HL-60/S4 (cell line): Measurements from ENCODE around the gene SMIM43.

Source experiments
- in situ Hi-C: fragments of 300-500 bp; cut with MboI; formaldehyde crosslinking; loops from 2 replicates; pipeline ENCODE4 v1.14.3; 2022; ENCODE audit warnings: low sequenced_read_pairs

SMIM43 gene

GRCh38 chr4:121764702-121765367 lies at the start of gene SMIM43:
Gene SMIM43 (minus strand): TSS chr4:121765164. CDS start chr4:121765105, 59 bp downstream.
- in situ Hi-C loops, result no loop called here

GRCh38 chr4:121814756-121815155 lies 49.8 kb upstream of the SMIM43 start:
- in situ Hi-C loops, result no loop called here

GRCh38 chr4:121811122-121811521 lies 46.2 kb upstream of the SMIM43 start:
- in situ Hi-C loops, result no loop called here

GRCh38 chr4:121806411-121806810 lies 41.4 kb upstream of the SMIM43 start:
- in situ Hi-C loops, result no loop called here

- in situ Hi-C loops, result no loop called here
Measured at GRCh38 chr4:121801715-121802075, 36.7 kb upstream of the SMIM43 start.

- in situ Hi-C loops, result no loop called here
Measured at GRCh38 chr4:121800961-121801714, 36.2 kb upstream of the SMIM43 start, which contains the start of gene EXOSC9. Gene EXOSC9 (plus strand): TSS chr4:121801323. CDS start chr4:121801425, 102 bp downstream.

- in situ Hi-C loops, result no loop called here
Measured at GRCh38 chr4:121800638-121800960, 35.6 kb upstream of the SMIM43 start.

GRCh38 chr4:121799867-121800501 lies 35.0 kb upstream of the SMIM43 start:
- in situ Hi-C loops, result no loop called here

GRCh38 chr4:121799208-121799823 lies 34.4 kb upstream of the SMIM43 start:
- in situ Hi-C loops, result no loop called here

- in situ Hi-C loops, result no loop called here
Measured at GRCh38 chr4:121796283-121796682, 31.3 kb upstream of the SMIM43 start.

- in situ Hi-C loops, result no loop called here
Measured at GRCh38 chr4:121794505-121795188, 29.7 kb upstream of the SMIM43 start.

- in situ Hi-C loops, result no loop called here
Measured at GRCh38 chr4:121792966-121793365, 28.0 kb upstream of the SMIM43 start.

- in situ Hi-C loops, result no loop called here
Measured at GRCh38 chr4:121791481-121791880, 26.5 kb upstream of the SMIM43 start.

- in situ Hi-C loops, result no loop called here
Measured at GRCh38 chr4:121790976-121791375, 26.0 kb upstream of the SMIM43 start.

GRCh38 chr4:121789960-121790829 lies 25.2 kb upstream of the SMIM43 start:
- in situ Hi-C loops, result no loop called here

- in situ Hi-C loops, result no loop called here
Measured at GRCh38 chr4:121789455-121789854, 24.5 kb upstream of the SMIM43 start.

GRCh38 chr4:121788896-121789295 lies 23.9 kb upstream of the SMIM43 start:
- in situ Hi-C loops, result no loop called here

- in situ Hi-C loops, result no loop called here
Measured at GRCh38 chr4:121786221-121786620, 21.3 kb upstream of the SMIM43 start.

GRCh38 chr4:121785479-121785878 lies 20.5 kb upstream of the SMIM43 start:
- in situ Hi-C loops, result no loop called here

- in situ Hi-C loops, result no loop called here
Measured at GRCh38 chr4:121784975-121785374, 20.0 kb upstream of the SMIM43 start.
